T-helper 2 cell treated with Interferon-gamma antibody and Interleukin-4, amounts not matched to agents 5 μg/mL and 100 μg/mL, for 36 hours (primary cell): ENCODE data around the gene LINC01488.

ENCODE experiments used
- DNase-seq: peaks from one replicate; pipeline ENCODE4 v3.0.0; 2021; ENCODE audit warnings: low spot score
- H3K27ac Mint-ChIP-seq: one replicate; pipeline ENCODE4 v1.8.0; 2021; ENCODE audit warnings: mild to moderate bottlenecking, mixed read lengths
- H3K27me3 Mint-ChIP-seq: one replicate; pipeline ENCODE4 v1.8.0; 2021; ENCODE audit warnings: low read depth, mixed read lengths
- H3K36me3 Mint-ChIP-seq: one replicate; pipeline ENCODE4 v1.8.0; 2021; ENCODE audit warnings: low read depth, mixed read lengths
- H3K4me1 Mint-ChIP-seq: one replicate; pipeline ENCODE4 v1.8.0; 2021; ENCODE audit warnings: low read depth, mixed read lengths
- H3K4me3 Mint-ChIP-seq: one replicate; pipeline ENCODE4 v1.8.0; 2022; ENCODE audit warnings: mild to moderate bottlenecking, moderate library complexity, mixed read lengths
- H3K9me3 Mint-ChIP-seq: one replicate; pipeline ENCODE4 v1.8.0; 2021; ENCODE audit warnings: mixed read lengths

Gene LINC01488

DNA sequence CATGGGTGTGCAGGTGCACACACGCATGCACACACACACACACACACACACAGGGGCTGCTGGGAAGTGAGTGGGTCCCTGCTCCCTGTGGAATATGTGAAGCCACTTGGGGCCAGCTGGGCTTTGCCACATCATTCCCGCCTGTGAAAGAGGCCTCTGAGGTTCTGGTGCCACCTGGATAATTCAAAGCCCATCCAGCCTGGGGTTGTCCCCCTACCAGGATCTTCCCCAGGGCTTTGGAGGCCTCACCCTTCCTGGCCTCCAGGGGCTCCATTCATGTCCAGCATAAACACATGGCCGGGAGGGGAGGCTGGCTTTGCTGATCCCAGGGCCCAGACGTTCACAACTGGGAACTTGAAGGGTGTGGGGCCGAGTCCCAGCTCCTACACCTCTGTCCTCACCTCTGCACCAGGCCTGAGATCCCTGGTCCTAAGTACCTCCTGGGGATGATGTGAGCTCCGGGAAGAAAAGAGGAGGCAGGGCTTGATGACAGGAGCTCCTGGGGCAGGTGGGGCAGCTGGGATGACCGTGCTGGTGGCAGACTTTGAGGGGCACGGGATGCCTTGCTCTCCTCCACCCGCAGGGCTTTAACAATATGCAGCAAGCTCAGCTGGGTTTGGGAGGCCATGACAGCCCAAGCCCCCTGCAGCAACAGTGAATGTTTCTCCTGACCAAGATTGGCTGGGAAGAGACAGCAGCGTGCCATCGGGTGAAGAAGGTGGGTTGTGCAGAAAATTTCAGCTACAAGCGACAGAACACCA is 14.2 kb downstream of the LINC01488 start:
- Mint-ChIP-seq H3K27me3 (no peaks in the 10 kb centered on the region), H3K36me3 (no peaks in the 10 kb centered on the region), H3K4me3 (no peak overlapping the region), H3K27ac (no peak overlapping the region), H3K9me3 (no peaks in the 10 kb centered on the region), H3K4me1 (no peaks in the 10 kb centered on the region)
- DNase-seq = no peak

DNA sequence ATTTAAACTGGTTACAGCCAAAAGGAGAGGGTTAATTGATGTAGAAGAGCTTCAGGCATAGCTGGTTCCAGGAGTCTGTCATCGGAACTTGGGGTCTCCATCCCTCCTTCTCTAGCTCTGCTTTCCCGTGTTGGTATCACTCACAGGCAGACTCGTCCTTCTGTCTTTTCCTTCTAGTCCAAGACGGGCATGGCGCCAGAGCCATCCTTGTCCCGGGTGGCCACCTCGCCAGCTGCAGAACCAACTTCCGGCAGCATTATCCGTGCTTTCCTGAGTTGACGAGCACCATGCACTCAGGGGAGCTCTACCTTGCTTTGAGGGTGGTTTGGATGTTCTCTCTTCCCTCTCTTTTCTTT is 14.7 kb downstream of the LINC01488 start:
- H3K4me3 Mint-ChIP-seq = no peak overlapping the region
- no peaks in the 10 kb centered on the region for H3K36me3 Mint-ChIP-seq
- H3K4me1 Mint-ChIP-seq = no peaks in the 10 kb centered on the region
- no peaks in the 10 kb centered on the region for H3K27me3 Mint-ChIP-seq
- no peak for DNase-seq
- no peaks in the 10 kb centered on the region for H3K9me3 Mint-ChIP-seq
- no peak overlapping the region for H3K27ac Mint-ChIP-seq

DNA sequence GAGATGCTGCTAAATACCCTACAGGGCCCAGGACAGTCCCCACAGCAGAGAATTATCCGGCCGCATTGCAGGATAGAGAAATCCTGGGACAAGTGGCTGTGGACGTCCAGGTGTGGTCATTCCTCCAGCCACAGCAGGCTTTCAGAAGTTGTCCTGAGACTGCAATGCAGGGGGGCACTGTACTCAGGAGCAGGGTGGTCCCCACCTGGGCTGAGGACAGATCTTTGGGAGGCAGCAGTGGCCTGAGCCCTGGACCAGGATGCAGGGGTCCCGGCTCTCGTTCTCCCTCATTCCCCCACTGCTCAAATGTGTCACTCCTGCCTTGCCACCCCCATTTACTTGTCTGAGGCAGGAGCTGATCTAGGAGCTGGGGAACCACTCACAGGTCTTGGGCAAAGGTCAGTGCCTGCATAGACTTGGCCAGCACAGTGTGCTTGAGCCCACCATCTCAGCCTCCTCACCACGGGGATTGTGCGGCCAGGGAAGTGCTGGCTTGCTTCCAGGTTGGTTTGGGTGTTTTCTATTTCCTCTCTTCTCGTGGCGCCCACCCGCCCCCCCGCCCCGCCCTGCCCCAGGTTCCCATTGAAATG is 15.3 kb downstream of the LINC01488 start:
- no peaks in the 10 kb centered on the region for H3K27me3 Mint-ChIP-seq

DNA sequence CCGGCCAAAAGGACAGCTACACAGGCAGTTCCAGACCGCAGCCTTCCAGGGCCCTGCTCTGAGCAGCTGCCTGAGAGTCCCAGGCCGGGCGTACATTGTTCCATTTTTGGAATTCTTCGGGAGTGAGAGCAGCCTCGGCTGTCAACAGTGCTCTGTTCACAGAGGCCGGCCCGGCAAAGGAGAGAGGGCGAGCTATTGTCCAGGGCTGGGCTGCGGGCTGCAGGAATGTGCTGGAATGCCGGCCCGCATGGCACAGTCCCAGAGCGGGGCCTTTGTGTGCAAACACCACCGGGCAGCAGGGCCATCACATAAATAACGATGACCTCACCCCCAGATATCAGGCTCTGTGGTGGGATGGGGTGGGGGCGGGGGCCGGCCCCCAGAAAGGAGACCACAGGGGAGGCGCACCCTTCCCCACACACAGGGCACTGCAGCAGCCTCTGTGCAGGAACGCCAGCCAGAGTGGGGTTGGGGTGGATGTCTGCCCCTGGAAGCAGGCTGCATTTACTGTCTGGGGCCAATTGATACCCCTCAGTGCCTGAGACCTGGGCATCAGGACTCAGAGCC is 15.8 kb downstream of the LINC01488 start:
- Mint-ChIP-seq H3K4me1 (no peaks in the 10 kb centered on the region), H3K9me3 (no peaks in the 10 kb centered on the region), H3K27me3 (no peaks in the 10 kb centered on the region), H3K36me3 (no peaks in the 10 kb centered on the region), H3K4me3 (no peak overlapping the region), H3K27ac (no peak overlapping the region)
- no peak for DNase-seq

More for the DNA sequence above, 15.3 kb downstream of the LINC01488 start:
- H3K9me3 Mint-ChIP-seq = no peaks in the 10 kb centered on the region
- no peaks in the 10 kb centered on the region for H3K36me3 Mint-ChIP-seq
- no peak overlapping the region for H3K27ac Mint-ChIP-seq
- no peak for DNase-seq
- H3K4me1 Mint-ChIP-seq = no peaks in the 10 kb centered on the region
- no peak overlapping the region for H3K4me3 Mint-ChIP-seq

DNA sequence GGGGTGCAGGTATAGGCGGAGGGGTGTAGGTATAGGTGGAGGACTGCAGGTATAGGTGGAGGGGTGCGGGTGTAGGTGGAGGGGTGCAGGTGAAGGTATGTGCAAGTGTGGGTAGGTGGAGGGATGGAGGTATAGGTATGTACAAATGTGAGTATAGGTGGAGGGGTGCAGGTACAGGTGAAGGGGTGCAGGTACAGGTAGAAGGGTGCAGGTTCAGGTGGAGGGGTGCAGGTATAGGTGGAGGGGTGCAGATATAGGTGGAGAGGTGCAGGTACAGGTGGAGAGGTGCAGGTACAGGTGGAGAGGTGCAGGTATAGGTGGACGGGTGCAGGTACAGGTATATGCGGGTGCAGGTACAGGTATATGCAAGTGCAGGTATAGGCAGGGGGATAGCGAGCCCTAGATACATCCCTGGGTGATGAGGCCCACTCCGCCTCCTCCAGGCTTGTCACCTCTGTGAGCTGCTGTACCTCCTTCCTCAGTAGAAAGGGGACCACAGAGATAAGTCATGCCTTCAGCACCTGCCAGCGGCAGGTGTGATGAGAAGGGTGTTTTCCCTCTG is 17.2 kb downstream of the LINC01488 start:
- Mint-ChIP-seq H3K9me3 (no peaks in the 10 kb centered on the region), H3K27me3 (no peaks in the 10 kb centered on the region), H3K27ac (no peak overlapping the region), H3K4me3 (no peak overlapping the region), H3K36me3 (no peaks in the 10 kb centered on the region), H3K4me1 (no peaks in the 10 kb centered on the region)
- no peak for DNase-seq

DNA sequence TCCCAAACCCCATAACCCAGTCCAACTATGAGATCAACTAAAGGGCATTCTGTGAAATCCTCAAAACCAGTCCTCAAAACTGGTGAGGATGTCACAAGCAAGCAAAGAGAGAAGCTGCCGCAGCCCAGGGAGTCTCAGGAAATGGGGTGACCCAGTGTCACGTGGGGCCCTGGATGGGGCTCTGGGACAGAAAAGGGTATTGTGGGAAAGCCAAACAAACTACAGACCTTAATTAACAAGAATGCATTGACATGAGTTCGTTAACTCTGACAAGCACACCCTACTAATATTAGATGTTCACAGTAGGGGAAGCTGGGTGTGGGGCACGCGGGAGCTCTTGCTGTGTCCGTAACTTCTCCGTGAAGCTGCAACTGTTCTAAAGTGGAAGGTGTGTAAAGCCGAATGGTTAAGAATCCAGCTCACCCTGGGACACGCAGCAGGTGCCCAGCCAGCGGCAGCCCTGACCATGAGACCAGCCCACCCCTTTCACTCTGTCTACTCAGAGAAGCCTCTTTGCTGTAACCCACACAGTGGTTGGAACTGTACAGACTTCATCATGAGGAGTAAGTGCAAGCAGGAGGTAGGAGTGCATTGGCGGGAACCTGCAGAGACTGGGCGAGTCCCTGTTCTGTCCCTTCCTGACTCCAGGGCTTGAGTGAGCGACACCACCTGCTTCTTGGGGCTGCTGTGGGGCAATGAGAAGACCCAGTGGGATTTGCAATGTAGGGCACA is 17.9 kb downstream of the LINC01488 start:
- H3K9me3 Mint-ChIP-seq = no peaks in the 10 kb centered on the region
- no peak for DNase-seq
- H3K4me3 Mint-ChIP-seq = no peak overlapping the region

DNA sequence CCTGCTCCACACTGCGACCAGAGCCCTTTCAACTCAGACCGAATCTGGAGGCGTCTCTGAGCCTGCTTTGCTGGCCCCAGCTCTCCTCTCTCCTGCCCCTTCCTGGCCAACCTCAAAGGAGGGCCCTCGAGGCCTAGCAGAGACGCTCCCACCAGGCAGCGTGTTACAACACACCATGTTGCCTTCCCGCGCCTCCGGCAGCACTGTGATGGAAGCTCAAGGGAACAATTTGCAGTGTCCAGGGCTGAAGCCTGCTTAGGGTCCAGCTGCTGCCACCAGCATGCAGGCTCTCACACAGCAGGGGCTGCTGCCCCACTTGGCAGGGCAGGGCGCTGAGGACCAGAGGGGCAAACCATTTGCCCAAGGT is 18.4 kb downstream of the LINC01488 start:
- no peaks in the 10 kb centered on the region for H3K9me3 Mint-ChIP-seq
- H3K27me3 Mint-ChIP-seq = no peaks in the 10 kb centered on the region
- no peak overlapping the region for H3K27ac Mint-ChIP-seq
- H3K4me1 Mint-ChIP-seq = no peaks in the 10 kb centered on the region
- no peaks in the 10 kb centered on the region for H3K36me3 Mint-ChIP-seq
- H3K4me3 Mint-ChIP-seq = no peak overlapping the region
- DNase-seq = no peak

More for the DNA sequence above, 17.9 kb downstream of the LINC01488 start:
- Mint-ChIP-seq H3K27ac (no peak overlapping the region), H3K4me1 (no peaks in the 10 kb centered on the region), H3K27me3 (no peaks in the 10 kb centered on the region), H3K36me3 (no peaks in the 10 kb centered on the region)

DNA sequence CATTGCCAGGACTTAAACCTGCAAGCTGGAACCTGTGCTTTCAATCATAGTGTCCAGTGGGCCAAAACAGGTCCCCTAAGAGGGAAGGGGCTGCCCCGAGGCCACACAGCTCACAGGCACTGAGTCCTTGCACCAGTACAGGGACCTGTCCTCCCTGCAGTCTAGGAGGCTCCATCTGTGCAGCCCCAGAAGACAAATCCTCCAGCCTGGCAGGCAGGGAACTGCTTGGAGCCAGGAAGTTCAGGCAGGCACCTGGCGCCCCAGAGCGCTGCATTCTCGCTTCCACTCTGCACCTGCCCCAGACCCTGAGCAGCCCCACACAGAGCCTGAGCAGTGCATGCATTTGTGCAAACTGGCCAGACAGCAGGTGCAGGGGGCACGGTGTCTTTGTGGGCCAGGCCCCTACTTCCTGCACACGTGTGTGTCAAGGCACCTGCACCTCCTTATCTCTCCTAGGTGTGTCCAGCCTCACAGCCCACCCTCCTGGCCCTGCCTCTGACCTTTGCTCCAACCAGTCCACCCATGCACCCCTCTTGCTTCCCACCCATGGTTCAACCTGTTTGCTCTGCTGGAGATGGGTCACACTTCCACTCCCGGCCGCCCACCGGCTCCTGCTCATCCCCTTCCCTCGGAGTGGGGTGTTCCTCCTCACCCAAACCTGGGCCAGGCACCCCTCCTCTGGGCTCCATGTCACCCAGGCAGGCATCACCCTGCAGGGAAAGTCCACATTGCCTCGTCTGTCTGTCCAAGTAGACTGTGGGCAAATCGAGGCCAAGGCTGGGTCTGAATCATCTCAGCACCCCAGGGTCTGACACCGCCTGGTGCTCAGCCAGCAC is 19.0 kb downstream of the LINC01488 start:
- no peaks in the 10 kb centered on the region for H3K9me3 Mint-ChIP-seq
- DNase-seq = no peak
- H3K27ac Mint-ChIP-seq = no peak overlapping the region
- H3K27me3 Mint-ChIP-seq = no peaks in the 10 kb centered on the region
- H3K36me3 Mint-ChIP-seq = no peaks in the 10 kb centered on the region
- H3K4me3 Mint-ChIP-seq = no peak overlapping the region
- H3K4me1 Mint-ChIP-seq = no peaks in the 10 kb centered on the region

DNA sequence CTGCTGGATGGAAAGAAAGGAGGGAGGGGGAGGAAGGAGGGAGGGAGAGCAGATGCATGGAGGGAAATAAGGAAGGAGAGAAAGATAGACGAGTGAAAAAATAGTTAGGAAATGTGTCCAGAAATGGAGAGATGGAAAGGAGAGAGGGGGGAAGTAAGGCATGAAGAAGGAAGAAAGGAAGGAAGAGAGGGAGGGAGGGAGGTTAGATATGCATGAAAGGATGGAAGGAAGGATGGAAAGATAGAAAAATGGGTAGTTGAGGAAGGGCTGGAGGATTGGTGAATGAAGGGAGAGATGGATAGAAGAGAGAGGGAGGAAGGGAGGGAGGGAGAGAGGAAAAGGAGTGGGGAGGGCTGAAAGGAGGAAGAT is 19.6 kb downstream of the LINC01488 start:
- Mint-ChIP-seq H3K4me1 (no peaks in the 10 kb centered on the region), H3K4me3 (no peak overlapping the region), H3K27ac (no peak overlapping the region), H3K27me3 (no peaks in the 10 kb centered on the region), H3K36me3 (no peaks in the 10 kb centered on the region), H3K9me3 (no peaks in the 10 kb centered on the region)
- DNase-seq = no peak

DNA sequence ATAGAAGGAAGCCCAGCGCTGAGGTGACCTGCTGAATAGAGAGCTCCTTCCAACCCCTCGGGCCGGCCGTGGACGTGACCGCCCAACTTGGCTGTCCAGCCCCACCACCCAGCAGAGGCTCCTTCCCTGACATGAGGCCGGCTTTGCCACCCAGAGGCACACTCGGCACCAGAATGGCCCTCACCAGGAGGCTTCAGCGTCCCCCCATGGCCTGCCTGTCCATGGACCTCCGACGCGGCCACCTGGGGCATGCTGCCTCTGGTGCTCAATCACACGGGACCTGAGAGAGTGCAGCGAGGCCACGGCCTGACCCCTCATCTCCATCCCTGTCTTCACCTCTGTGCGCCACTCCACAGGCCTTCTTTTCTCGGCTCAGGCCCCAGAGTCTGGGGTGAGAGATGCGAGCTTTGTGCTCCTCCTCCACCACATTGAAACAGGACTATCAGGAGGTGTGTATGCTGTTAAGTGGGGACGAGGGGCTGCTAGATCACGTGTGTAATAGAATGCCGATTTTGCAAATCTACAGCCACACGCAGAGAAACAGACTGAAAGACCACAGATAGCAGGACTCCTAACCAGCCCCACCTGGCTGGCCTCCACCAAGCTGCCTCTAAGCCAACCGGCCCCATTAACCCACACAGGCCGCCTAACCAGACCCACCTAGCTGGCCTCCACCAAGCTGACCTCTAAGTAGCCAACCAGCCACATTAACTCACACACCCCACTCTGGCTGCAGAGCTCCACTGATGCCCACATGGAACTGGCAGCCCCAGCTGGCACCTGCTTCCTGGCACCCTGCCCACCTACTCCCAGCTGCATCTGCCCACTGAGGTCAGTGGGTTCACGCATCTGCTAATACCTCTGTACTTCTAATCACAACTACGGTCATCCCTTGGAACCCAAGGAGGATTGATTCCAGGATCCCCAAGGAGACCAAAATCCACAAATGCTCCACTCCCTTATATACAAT is 20.7 kb downstream of the LINC01488 start:
- Mint-ChIP-seq H3K9me3 (no peaks in the 10 kb centered on the region), H3K27me3 (no peaks in the 10 kb centered on the region), H3K4me1 (no peaks in the 10 kb centered on the region), H3K27ac (no peak overlapping the region), H3K36me3 (no peaks in the 10 kb centered on the region), H3K4me3 (no peak overlapping the region)
- no peak for DNase-seq

DNA sequence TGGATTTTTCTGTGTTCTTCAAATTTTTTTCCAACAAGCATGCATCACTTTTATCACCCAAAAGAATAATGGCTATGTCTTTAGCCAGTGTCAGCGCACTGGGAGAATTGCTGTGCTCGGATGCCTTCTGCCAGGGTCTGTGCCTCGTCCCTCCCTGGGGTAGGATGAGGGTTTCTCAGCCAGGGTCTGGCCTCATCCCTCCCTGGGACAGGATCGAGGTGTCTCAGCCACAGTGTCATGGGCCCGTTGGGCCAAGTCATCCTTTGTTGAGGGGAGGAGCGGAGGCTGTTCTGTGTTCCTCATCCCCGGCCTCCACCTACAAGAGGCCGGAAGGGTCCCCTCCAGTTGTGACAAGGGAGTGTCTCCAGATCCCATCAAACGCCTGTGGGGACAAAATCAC is 22.7 kb downstream of the LINC01488 start:
- Mint-ChIP-seq H3K36me3 (no peaks in the 10 kb centered on the region), H3K9me3 (no peaks in the 10 kb centered on the region), H3K4me1 (peaks cover 3% of the 10 kb centered on the region), H3K27me3 (no peaks in the 10 kb centered on the region), H3K27ac (no peak overlapping the region), H3K4me3 (no peak overlapping the region)
- no peak for DNase-seq

DNA sequence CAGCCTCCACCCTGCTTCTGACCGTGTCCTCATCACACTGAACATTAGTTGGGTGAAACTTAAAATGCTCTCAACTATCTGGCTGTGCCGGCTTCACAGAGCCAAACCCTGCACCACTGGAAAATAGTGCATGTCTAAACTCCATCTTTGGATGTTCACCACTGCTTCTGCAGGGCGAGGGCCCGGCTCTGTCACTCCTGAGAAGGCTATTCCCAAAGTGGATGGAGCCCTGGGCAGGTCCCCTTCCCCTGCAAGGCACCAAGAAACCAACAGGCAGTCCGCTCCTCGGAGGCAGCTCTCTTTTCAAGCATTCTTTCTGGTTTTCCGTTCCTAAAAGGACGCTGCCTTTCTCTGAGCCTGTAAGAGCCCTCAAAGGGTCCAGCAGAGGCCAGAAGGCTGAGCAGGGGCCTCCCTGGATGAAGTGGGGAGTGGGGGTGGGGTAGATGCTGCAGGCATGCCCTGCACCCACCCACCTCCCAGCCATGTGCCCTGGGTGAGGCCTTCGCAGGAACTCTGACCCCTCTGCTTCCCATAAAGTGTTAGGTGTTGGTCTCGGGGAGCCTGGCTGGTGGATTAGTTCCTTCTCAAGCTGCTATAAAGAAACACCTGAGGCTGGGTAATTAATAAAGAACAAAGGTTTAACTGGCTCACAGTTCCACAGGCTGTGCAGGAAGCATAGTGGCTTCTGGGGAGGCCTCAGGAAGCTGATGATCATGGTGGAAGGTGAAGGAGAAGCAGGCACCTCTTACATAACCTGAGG is 23.3 kb downstream of the LINC01488 start:
- no peak overlapping the region for H3K4me3 Mint-ChIP-seq
- H3K9me3 Mint-ChIP-seq = no peaks in the 10 kb centered on the region
- H3K27ac Mint-ChIP-seq = no peak overlapping the region
- H3K36me3 Mint-ChIP-seq = no peaks in the 10 kb centered on the region
- H3K4me1 Mint-ChIP-seq = peaks cover 3% of the 10 kb centered on the region
- H3K27me3 Mint-ChIP-seq = no peaks in the 10 kb centered on the region
- no peak for DNase-seq
